Hematopoietic multipotent progenitor cell treated with erythropoietin and hydrocortisone succinate and interleukin-3 and kit ligand, for 6 days (in vitro differentiated cells): Measurements from ENCODE around the gene MRAP2.

Experiments
- DNase-seq: peaks from one replicate; pipeline ENCODE4 v3.0.0-alpha.2; 2015

The MRAP2 gene

DNA sequence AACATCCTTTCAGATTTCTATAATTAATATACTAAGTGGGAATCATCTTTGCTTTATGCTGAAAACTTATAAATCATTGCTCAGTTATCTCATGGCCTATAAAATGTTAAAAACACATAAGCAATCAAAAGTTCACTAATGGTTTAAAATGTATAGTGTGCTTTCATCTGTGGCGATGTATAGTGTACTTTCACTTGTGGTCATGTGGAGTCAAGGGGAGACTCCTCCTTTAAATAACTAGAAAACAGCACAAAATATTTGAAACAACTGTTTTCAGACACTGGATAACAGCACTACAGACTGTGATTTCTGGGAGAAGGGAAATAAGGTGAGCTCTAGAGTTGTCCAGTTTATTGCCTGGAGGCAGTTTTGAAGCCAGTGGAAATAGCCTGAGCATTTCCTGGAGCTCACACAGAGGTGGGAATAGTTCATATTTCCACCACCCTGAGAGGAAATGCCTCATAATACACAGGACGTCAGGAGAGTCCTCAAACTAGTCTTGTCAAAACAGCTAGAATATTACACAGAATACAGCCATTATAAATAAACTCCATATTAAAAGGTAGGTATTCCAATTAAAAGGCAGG, 104.5 kb downstream of the MRAP2 start:
- no peak for DNase-seq

DNA sequence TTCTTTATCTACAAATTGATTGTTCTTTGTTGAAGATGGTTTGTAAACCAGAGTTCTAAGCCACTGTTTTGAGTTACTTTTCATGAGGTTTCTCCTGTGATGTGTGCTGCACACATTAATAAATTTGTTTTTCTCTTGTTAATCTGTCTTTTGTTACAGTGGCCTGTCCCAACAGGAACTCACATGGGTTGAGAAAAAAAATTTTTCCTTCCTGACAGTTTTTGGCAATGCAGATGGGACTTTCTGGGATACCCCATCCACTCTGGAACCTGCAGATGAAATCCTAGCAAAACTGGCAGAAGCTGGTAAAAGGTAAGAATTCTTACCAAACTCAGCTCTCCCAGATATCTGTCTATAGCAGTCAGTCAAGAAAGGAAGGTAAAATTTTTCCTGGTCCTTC, 105.7 kb downstream of the MRAP2 start:
- DNase-seq, result no peak
